Motor neuron (in vitro differentiated cells): ENCODE results near the gene KRT3. TPM values are rescaled to one million over a fixed set of nuclear protein-coding genes. Genes with fewer than 3 reads are reported as not detected.
"Not testable (repeated sequence)": the region's sequence is repeated elsewhere in the genome, so short reads cannot be mapped to it uniquely, and the experiment has no call there.

ENCODE experiments used
- ATAC-seq, 8 experiments: fragments of 200-7000 bp; cut with Tn5 transposase; replicated peaks in 6 of 8; 2 replicates each; pipeline ENCODE4 v1.8.0; 2021; ENCODE audit warnings: mild to moderate bottlenecking in 8 of 8, moderate library complexity in 8 of 8
- H3K27ac ChIP-seq, 2 donors: fragments of 250-450 bp; sonication (Bioruptor Pico); 2 replicates each; pipeline ENCODE4 v1.9.0; 2021; ENCODE audit warnings: antibody characterized with exemption in 2 of 2, mild to moderate bottlenecking in 2 of 2, moderate library complexity in 1 of 2
- H3K4me1 ChIP-seq, 2 donors: fragments of 250-450 bp; sonication (Bioruptor Pico); replicated peaks in 1 of 2; 2 replicates each; pipeline ENCODE4 v1.6.1; 2021; ENCODE audit warnings: antibody characterized with exemption in 2 of 2, mild to moderate bottlenecking in 2 of 2, moderate library complexity in 1 of 2
- H3K4me3 ChIP-seq, 5 donors: fragments of 250-450 bp; sonication (Bioruptor Pico); 2 replicates each; pipeline ENCODE4 v1.9.0; 2021; ENCODE audit warnings: antibody characterized with exemption in 5 of 5, mild to moderate bottlenecking in 5 of 5, moderate library complexity in 4 of 5
- WGBS, 10 experiments: fragments of 450-650 bp; shearing (Covaris generic); methylation state at CpG; one replicate each; pipeline ENCODE4 v1.0.0; 2022; 5-methylcytosine and 5-hydroxymethylcytosine counted together
- in situ Hi-C, 9 experiments: fragments of 400-800 bp; cut with MboI; loops; one replicate each; pipeline ENCODE4 v1.15.0; 2021; ENCODE audit warnings: low sequenced_read_pairs in 9 of 9, low pct_unique_long_range_greater_than_20kb in 2 of 9; ENCODE audit not compliant: unreplicated experiment in 9 of 9
- total RNA-seq, 8 experiments: library from RNA; unstranded; fragments of 300-600 nt; gene quantifications; 2 replicates each; pipeline versions ENCODE4 v1.2.3 to v1.2.4, GENCODE V29; 2022

KRT3 gene
- total RNA-seq, 8 experiments from 2014 or later, result 0.24 to 0.66 (median 0.25) TPM; not detected in 4

- Histone ChIP-seq H3K4me3 (no peak overlapping the region), H3K4me1 (peaks cover 0 to 2% of the 10 kb centered on the region in 2 donors), H3K27ac (no peak overlapping the region)
- in situ Hi-C loops, result no loop called here
- no peak for ATAC-seq
These were observed 1.6 kb upstream of the KRT3 start for GRCh38 chr12:52797529-52797894.

GRCh38 chr12:52796839-52797528 is 1.1 kb upstream of the KRT3 start:
- Histone ChIP-seq H3K4me3 (no peak overlapping the region), H3K4me1 (peaks cover 0 to 2% of the 10 kb centered on the region in 2 donors), H3K27ac (no peak overlapping the region)
- ATAC-seq, result no peak
- WGBS, 10 experiments, result 0 to 92% (median 57%) methylated on average over 1 to 2 of the region's 3 CpGs; no CpG with 5 or more reads in 5 of the 10 experiments
- in situ Hi-C loops, result no loop called here

GRCh38 chr12:52796429-52796794 is 495 bp upstream of the KRT3 start:
- Histone ChIP-seq H3K4me1 (peaks cover 0 to 2% of the 10 kb centered on the region in 2 donors), H3K4me3 (no peak overlapping the region), H3K27ac (no peak overlapping the region)
- 75 to 100% (median 100%) methylated on average over 1 to 2 of the region's 3 CpGs; no CpG with 5 or more reads in 7 of the 10 experiments for WGBS, 10 experiments
- in situ Hi-C loops, result no loop called here
- ATAC-seq, result no peak

GRCh38 chr12:52795332-52795674 is 614 bp downstream of the KRT3 start:
- WGBS, 10 experiments, result 60 to 100% methylated on average over 1 of the region's 2 CpGs; no CpG with 5 or more reads in 8 of the 10 experiments

GRCh38 chr12:52794479-52795331 is 1.2 kb downstream of the KRT3 start:
- 0 to 69% (median 40%) methylated on average over 1 to 2 of the region's 5 CpGs; no CpG with 5 or more reads in 3 of the 10 experiments for WGBS, 10 experiments
- in situ Hi-C loops, result no loop called here
- ATAC-seq, result no peak
- Histone ChIP-seq H3K27ac (no peak overlapping the region), H3K4me1 (no peaks in the 10 kb centered on the region), H3K4me3 (no peak overlapping the region)

More at GRCh38 chr12:52795332-52795674, 614 bp downstream of the KRT3 start:
- H3K27ac ChIP-seq, in situ Hi-C loops, H3K4me3 ChIP-seq, H3K4me1 ChIP-seq, ATAC-seq: not testable (repeated sequence)

GRCh38 chr12:52792185-52793029 is 3.5 kb downstream of the KRT3 start:
- Histone ChIP-seq H3K4me1 (no peaks in the 10 kb centered on the region), H3K27ac (no peak overlapping the region), H3K4me3 (no peak overlapping the region)
- 0 to 100% (median 86%) methylated on average over 1 to 9 of the region's 10 CpGs; no CpG with 5 or more reads in 2 of the 10 experiments for WGBS, 10 experiments
- ATAC-seq, result no peak
- in situ Hi-C loops, result no loop called here

GRCh38 chr12:52791271-52792184 is 4.4 kb downstream of the KRT3 start:
- 60 to 90% (median 73%) methylated on average over 1 to 7 of the region's 12 CpGs; no CpG with 5 or more reads in 5 of the 10 experiments for WGBS, 10 experiments
- ATAC-seq, result no peak
- no peak overlapping the region for H3K4me3 ChIP-seq
- in situ Hi-C loops, result no loop called here
- H3K4me1 ChIP-seq, result no peaks in the 10 kb centered on the region
- H3K27ac ChIP-seq, result no peak overlapping the region

GRCh38 chr12:52790427-52791270 is 5.3 kb downstream of the KRT3 start:
- 41 to 92% (median 77%) methylated on average over 3 to 12 of the region's 19 CpGs; no CpG with 5 or more reads in 2 of the 10 experiments for WGBS, 10 experiments
- Histone ChIP-seq H3K4me3 (no peak overlapping the region), H3K4me1 (no peaks in the 10 kb centered on the region), H3K27ac (no peak overlapping the region)
- in situ Hi-C loops, result no loop called here
- no peak for ATAC-seq

GRCh38 chr12:52789637-52790426 is 6.1 kb downstream of the KRT3 start:
- ATAC-seq, result peak in 3 of 8 experiments; percentile 57 to 61 (median 60)
- Histone ChIP-seq H3K27ac (no peak overlapping the region), H3K4me3 (no peak overlapping the region), H3K4me1 (no peaks in the 10 kb centered on the region)
- WGBS, 10 experiments, result 0 to 26% (median 0%) methylated on average over 2 to 10 of the region's 50 CpGs; no CpG with 5 or more reads in 7 of the 10 experiments
- in situ Hi-C loops, result no loop called here

GRCh38 chr12:52788876-52789636 is 6.9 kb downstream of the KRT3 start:
- in situ Hi-C loops, result no loop called here
- Histone ChIP-seq H3K27ac (no peak overlapping the region), H3K4me3 (no peak overlapping the region), H3K4me1 (no peaks in the 10 kb centered on the region)
- no peak for ATAC-seq
- WGBS, 10 experiments, result 70 to 95% (median 88%) methylated on average over 2 to 6 of the region's 11 CpGs; no CpG with 5 or more reads in 3 of the 10 experiments
